GM12875 (cell line): ENCODE data around the gene HDAC4.

Experiments
- H3K4me3 ChIP-seq: one replicate; pipeline ENCODE4 v1.5.1; 2011; ENCODE audit warnings: low read depth, low read length, control low read depth
- TF ChIP-seq, protein P1 (sequence below): IDR thresholded peaks from 2 replicates; pipeline ENCODE4 v1.5.1; 2011; ENCODE audit warnings: low read depth, mild to moderate bottlenecking, control low read depth, inconsistent platforms, low read length, moderate library complexity, borderline replicate concordance; ENCODE audit not compliant: insufficient read depth

The HDAC4 gene

DNA sequence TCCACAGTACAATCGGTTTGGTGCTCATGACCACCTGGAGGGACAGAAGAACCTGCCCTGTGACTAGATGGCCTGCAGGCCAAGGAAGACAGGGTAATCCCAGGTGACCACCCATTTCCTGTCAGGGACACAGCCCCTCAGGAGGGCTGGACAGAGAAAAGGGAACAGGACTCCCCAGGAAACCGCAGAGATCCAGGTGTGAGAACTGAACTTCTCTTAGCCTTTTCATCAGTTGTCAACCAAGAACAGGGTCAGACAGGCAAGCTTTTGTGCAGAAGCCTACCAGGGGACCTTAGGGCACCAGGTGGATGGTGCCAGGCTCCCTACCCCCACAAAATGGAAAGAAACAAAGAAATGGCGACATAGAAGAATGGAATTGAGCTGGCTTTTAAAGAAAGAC lies 132.3 kb downstream of the HDAC4 start:
- no peak overlapping the region for H3K4me3 ChIP-seq
- TF ChIP-seq, protein P1, sequence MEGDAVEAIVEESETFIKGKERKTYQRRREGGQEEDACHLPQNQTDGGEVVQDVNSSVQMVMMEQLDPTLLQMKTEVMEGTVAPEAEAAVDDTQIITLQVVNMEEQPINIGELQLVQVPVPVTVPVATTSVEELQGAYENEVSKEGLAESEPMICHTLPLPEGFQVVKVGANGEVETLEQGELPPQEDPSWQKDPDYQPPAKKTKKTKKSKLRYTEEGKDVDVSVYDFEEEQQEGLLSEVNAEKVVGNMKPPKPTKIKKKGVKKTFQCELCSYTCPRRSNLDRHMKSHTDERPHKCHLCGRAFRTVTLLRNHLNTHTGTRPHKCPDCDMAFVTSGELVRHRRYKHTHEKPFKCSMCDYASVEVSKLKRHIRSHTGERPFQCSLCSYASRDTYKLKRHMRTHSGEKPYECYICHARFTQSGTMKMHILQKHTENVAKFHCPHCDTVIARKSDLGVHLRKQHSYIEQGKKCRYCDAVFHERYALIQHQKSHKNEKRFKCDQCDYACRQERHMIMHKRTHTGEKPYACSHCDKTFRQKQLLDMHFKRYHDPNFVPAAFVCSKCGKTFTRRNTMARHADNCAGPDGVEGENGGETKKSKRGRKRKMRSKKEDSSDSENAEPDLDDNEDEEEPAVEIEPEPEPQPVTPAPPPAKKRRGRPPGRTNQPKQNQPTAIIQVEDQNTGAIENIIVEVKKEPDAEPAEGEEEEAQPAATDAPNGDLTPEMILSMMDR: no peak

DNA sequence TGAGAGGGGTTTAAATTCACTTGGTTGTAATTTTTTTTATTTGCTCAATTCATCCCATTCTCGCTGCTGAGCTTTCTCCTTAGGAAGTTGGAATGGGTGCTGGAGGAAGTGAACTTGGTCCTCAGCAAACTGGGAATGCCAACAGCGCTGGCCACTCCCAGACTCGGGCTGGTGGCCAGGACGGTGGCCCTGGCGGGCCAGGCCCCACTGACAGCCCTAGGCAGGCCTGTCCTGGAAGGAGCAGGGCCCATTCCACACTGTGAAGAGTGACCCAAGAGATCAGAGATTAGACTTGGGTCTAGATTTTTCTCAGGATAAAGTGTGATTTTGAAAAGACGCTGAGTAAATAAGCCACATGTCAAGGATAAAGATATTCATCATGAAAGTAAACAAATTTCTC lies 132.7 kb downstream of the HDAC4 start:
- H3K4me3 ChIP-seq: no peak overlapping the region
- TF ChIP-seq, protein P1: no peak

DNA sequence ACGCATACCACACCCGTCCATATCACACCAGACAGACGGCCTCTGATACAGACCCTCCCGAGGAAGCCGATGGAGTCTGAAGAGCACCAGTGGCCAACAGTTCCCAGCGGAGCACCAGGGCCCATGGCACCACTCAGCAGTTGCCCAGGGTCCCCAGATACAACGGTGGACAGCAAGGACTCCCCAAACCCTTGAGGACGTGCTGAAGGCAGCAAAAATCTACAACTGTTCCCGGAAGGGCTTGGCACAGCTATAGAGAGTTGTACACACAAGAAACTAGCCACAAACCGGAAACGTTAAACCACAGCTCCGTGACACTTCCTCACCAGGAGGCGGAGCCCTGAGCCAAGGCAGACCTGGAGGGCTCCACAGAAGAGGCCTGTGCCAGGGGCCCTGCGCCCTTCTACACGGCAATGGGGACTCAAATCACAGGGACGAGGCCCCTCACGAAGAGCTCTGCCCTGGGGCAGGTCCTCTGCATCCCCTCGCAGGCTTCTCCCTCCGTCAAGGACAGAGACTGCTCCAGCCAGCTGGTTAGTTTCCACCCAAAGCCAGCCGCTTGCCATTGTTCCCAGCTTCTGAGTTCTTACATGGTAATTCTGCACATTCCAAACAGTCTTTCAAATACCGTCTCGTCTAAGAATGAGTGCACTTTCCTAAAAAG lies 133.4 kb downstream of the HDAC4 start:
- H3K4me3 ChIP-seq: no peak overlapping the region
- TF ChIP-seq, protein P1: peak; percentile 45

DNA sequence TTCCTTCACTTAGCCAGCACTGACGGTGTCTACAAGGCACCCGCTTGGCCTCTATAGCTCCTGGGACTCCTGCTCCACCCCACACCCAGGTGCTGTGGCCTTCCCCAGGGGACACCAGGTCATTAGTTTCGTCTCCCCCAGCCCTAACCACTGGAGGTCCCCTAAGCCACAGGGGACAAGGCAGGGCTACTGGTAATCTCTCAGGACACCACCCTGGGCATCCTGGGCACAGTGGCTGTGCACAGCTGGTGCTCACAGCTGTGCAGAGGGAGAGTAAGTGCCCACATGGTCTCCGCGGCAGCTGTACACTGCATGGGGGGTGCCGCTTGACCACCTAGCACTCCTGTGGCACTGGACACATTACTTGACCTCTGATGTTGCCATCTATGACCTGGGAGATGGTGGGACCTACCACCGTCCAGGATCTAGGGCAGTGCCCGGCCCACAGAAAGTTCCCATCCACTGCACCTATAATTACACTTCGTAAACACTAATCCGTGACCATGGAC lies 134.0 kb downstream of the HDAC4 start:
- TF ChIP-seq, protein P1: no peak
- no peak overlapping the region for H3K4me3 ChIP-seq

DNA sequence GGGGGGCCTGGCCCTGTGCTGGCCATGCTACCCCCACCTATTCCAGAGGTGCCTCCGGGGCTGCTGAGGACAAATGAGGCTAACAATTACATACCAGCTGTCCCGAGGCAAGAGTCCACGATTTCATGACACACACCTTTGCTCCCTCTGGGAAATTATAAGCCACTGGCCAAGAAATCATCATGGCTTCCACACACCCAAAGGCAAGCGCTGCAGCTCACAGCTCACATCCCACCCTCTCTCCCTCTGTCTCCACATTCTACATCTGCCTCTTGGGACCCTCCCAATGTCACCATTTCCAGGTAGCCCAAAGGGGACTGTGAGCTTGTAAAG lies 134.4 kb downstream of the HDAC4 start:
- TF ChIP-seq, protein P1: no peak
- H3K4me3 ChIP-seq: no peak overlapping the region

DNA sequence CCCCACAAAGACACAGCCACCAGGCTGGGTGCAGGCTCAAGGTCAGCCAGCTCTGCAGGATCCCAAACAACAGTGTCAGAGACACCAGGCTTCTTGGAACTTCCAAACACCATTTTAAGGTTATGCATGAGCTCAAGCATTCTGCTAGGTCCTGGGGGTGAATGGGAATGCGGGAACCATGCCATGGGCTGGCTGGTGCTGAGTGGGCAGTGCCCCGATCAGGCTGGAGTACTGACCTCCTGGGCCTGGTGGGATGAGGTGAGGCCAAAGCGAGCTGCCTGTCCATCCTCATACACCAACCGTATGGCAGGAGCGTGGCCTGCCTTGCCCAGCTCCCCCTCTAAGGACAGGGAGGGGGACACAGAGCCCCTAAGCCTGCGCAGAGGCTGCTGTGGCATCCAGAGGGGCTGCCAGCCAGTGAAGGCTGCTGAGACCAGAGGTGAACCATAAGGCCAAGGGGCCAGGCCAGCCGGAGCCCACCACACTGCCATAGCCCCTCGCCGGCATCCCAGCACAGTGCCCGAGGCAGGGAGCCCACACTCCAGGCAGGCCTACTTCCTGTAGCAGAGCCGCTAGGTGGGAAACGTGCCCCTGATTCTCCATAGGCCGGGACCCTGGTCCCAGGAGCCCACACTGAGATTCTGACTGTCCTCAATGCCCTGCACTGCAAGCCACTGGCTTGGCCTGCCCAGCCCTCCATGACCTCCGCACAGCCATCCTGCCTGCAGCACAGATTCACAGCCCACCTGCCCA lies 135.0 kb downstream of the HDAC4 start:
- H3K4me3 ChIP-seq: no peak overlapping the region
- TF ChIP-seq, protein P1: no peak

DNA sequence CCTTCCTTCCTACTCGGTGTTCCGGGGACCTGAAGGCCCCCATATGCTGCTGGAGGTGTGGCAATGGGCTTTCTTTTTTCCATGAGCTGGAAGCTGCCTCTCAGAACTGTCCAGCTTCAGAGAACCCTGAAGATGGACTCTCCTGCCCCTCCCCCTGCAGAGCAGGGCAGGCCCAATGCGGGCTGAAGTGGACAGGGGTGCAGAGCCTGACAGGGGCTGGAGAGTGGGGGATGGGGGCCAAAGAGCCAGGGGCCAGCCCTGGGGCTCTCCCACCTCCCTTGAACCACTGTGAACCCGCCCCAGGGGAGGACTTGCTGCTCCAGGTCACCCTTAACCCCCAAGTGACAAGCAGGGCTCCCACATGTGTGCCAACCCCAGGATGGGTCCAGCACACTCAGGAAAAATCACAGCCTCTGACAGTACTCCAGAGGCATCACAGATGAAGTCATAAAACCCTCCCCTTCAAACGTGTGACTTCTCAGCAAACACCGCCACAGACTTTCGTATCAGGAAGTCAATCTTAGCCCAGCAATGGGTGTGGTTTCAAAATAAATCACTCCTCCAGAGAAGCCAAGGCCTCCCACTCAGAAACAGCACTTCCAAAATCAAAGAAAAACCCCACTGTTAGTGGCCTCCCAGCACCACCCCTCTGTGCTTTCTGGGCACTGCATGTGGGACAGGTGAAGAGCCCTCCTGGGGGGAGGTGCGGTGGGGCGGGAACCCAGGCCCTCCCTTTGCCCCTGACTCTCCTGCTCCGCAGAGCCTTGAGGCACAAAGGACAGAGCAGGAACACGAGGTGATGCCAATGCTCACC lies 135.8 kb downstream of the HDAC4 start:
- H3K4me3 ChIP-seq: no peak overlapping the region
- TF ChIP-seq, protein P1: no peak
